Ishikawa (cell line): ENCODE results near the gene RAB31.

ENCODE experiments used
- CEBPB ChIP-seq: IDR thresholded peaks from 2 replicates; pipeline ENCODE4 v1.6.1; 2012
- CREB1 ChIP-seq: IDR thresholded peaks from 2 replicates; pipeline ENCODE4 v1.6.1; 2012; ENCODE audit warnings: low read depth
- EGR1 ChIP-seq: IDR thresholded peaks from 2 replicates; pipeline ENCODE4 v1.6.1; 2012
- EP300 ChIP-seq: IDR thresholded peaks from 2 replicates; pipeline ENCODE4 v1.6.1; 2012; ENCODE audit warnings: borderline replicate concordance
- FOXM1 ChIP-seq: IDR thresholded peaks from 2 replicates; pipeline ENCODE4 v1.6.1; 2012; ENCODE audit warnings: low read depth, borderline replicate concordance
- MAX ChIP-seq: IDR thresholded peaks from 2 replicates; pipeline ENCODE4 v1.6.1; 2012
- NFIC ChIP-seq: IDR thresholded peaks from 2 replicates; pipeline ENCODE4 v1.6.1; 2012
- RAD21 ChIP-seq: IDR thresholded peaks from 2 replicates; pipeline ENCODE4 v1.6.1; 2012; ENCODE audit warnings: low read depth
- REST ChIP-seq: IDR thresholded peaks from 2 replicates; pipeline ENCODE4 v1.6.1; 2012; ENCODE audit warnings: low read depth, mild to moderate bottlenecking
- TAF1 ChIP-seq: IDR thresholded peaks from 2 replicates; pipeline ENCODE4 v1.6.1; 2012; ENCODE audit warnings: low read depth, mild to moderate bottlenecking
- TCF12 ChIP-seq: IDR thresholded peaks from 2 replicates; pipeline ENCODE4 v1.6.1; 2012; ENCODE audit warnings: low read depth
- TEAD4 ChIP-seq: IDR thresholded peaks from 2 replicates; pipeline ENCODE4 v1.6.1; 2012
- USF1 ChIP-seq: IDR thresholded peaks from 2 replicates; pipeline ENCODE4 v1.6.1; 2012
- YY1 ChIP-seq: IDR thresholded peaks from 2 replicates; pipeline ENCODE4 v1.6.1; 2012; ENCODE audit warnings: low read depth
- ZBTB7A ChIP-seq: IDR thresholded peaks from 2 replicates; pipeline ENCODE4 v1.6.1; 2012; ENCODE audit warnings: low read depth

The RAB31 gene

GRCh38 chr18:9708057-9708433 lies at the start of gene RAB31:
RAB31 (plus strand) TSS chr18:9708301; CDS start chr18:9708406, 105 bp downstream.
- TF ChIP-seq EGR1 (0 out of 2 replicates have a peak, but pooled peaks have one; percentile 21), CREB1 (no peak), FOXM1 (no peak), ZBTB7A (no peak), MAX (no peak), USF1 (peak; percentile 88), TAF1 (no peak), YY1 (no peak), CEBPB (no peak)

- TF ChIP-seq CREB1 = no peak
- no peak for TF ChIP-seq EGR1
- no peak for TF ChIP-seq TEAD4
- TF ChIP-seq TAF1 = no peak
- no peak for TF ChIP-seq FOXM1
- TF ChIP-seq MAX = no peak
- TF ChIP-seq NFIC = no peak
- no peak for TF ChIP-seq USF1
- no peak for TF ChIP-seq RAD21
- no peak for TF ChIP-seq REST
- TF ChIP-seq ZBTB7A = no peak
- TF ChIP-seq EP300 = no peak
- no peak for TF ChIP-seq CEBPB
- TF ChIP-seq YY1 = no peak
- TF ChIP-seq TCF12 = no peak
Measured at GRCh38 chr18:9659499-9660375, 48.4 kb upstream of the RAB31 start.

GRCh38 chr18:9661564-9661963 lies 46.5 kb upstream of the RAB31 start:
- peak; percentile 13; the same call in 1 of the 2 replicates for TF ChIP-seq RAD21
- TF ChIP-seq ZBTB7A = no peak

GRCh38 chr18:9663377-9663776 lies 44.7 kb upstream of the RAB31 start:
- TF ChIP-seq NFIC (no peak), EP300 (no peak), CREB1 (no peak), ZBTB7A (no peak), FOXM1 (no peak), MAX (no peak), CEBPB (no peak), YY1 (no peak), REST (no peak), TAF1 (no peak), EGR1 (no peak), RAD21 (no peak)

GRCh38 chr18:9665314-9665713 lies 42.8 kb upstream of the RAB31 start:
- TF ChIP-seq USF1 (no peak), TAF1 (no peak), TCF12 (no peak), CREB1 (no peak), EGR1 (no peak)

GRCh38 chr18:9666548-9666947 lies 41.6 kb upstream of the RAB31 start:
- TF ChIP-seq CEBPB = no peak
